ENCODE measurements around the gene NRG2.

- TF ChIP-seq MAX (IDR thresholded peaks at IDR 0.05; ENCODE audit: low read depth, low read length) (no peak), CTCF (IDR thresholded peaks at IDR 0.05; ENCODE audit: low read depth, low read length) (no peak)
Observed at GRCh38 chr5:139967353-139967752, 75.7 kb downstream of the NRG2 start.

Measured in NB4 (cell line).